ENCODE measurements around the gene IQCN.

Gene IQCN

DNA sequence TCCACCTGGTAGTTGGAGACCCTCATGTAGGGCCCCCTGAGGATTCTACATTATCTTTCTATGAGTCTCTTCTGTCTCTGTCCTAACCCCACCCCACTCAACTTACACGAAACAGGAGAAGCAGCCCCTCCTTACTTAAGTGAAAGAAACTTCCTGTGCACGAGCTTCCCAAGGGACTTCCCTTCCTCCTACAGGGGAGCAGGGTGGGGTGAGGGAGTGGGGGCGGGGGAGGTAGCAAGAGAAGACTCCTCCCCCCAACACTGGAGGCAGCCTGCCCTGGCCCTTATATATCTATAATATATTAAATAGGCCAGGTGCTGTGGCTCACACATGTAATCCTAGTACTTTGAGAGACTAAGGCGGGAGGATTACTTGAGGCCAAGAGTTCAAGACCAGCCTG lies 42.5 kb downstream of the IQCN start:
- TF ChIP-seq, protein P1, sequence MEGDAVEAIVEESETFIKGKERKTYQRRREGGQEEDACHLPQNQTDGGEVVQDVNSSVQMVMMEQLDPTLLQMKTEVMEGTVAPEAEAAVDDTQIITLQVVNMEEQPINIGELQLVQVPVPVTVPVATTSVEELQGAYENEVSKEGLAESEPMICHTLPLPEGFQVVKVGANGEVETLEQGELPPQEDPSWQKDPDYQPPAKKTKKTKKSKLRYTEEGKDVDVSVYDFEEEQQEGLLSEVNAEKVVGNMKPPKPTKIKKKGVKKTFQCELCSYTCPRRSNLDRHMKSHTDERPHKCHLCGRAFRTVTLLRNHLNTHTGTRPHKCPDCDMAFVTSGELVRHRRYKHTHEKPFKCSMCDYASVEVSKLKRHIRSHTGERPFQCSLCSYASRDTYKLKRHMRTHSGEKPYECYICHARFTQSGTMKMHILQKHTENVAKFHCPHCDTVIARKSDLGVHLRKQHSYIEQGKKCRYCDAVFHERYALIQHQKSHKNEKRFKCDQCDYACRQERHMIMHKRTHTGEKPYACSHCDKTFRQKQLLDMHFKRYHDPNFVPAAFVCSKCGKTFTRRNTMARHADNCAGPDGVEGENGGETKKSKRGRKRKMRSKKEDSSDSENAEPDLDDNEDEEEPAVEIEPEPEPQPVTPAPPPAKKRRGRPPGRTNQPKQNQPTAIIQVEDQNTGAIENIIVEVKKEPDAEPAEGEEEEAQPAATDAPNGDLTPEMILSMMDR (IDR thresholded peaks at IDR 0.05; ENCODE audit: low read depth, low read length, missing control alignments), result no peak
- in situ Hi-C loops (cut with HindIII; ENCODE audit: low sequenced_read_pairs), result loop anchor here (5.0 kb wide), 1 partner anchor 69 kb away; no protein-coding TSS in a partner anchor
- H3K4me3 ChIP-seq (ENCODE audit: low read depth, low read length), result no peak overlapping the region
- DNase-seq (ENCODE audit: low read depth), result no peak

DNA sequence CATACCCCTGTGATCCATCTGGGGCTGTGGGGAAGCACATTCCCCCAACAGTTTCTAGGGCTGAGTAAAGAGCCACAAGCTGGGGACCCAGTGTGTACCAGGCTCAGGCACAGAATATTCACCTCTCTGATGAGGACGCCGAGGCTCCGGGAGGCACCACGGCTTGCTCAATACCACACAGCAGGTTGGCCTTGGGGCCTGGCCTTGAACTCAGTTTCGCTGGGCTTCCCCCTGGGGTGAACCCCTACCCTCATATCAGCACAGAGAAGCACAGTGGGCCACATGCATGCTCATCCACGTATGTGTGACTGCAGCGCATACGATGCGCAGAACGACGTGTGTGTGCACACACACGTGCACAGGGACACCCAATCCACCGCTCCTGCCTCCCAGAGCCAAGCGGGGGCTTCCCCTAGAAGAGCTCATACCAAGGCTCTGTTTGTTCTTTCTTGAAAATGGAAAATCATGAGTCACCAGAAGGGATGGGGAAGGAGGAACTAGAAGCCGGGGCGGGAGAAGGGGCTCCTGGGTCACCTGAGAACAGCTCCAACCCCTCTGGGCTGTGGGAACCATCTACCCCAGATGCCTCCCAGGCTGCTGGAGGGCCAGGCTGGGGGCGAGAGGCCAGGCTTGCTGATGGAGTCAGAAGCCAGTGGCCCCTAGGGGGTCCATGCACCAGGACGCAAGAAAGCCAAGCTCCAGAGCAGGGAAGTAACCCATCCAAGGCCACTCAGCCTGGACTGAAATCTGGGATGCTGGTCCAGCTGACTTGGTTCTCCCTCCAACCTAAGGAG lies 43.1 kb downstream of the IQCN start:
- in situ Hi-C loops (cut with HindIII; ENCODE audit: low sequenced_read_pairs), result loop anchor here (5.0 kb wide), 1 partner anchor 69 kb away; no protein-coding TSS in a partner anchor
- no peak overlapping the region for H3K4me3 ChIP-seq (ENCODE audit: low read depth, low read length)
- TF ChIP-seq, protein P1 (IDR thresholded peaks at IDR 0.05; ENCODE audit: low read depth, low read length, missing control alignments), result no peak
- no peak for DNase-seq (ENCODE audit: low read depth)

DNA sequence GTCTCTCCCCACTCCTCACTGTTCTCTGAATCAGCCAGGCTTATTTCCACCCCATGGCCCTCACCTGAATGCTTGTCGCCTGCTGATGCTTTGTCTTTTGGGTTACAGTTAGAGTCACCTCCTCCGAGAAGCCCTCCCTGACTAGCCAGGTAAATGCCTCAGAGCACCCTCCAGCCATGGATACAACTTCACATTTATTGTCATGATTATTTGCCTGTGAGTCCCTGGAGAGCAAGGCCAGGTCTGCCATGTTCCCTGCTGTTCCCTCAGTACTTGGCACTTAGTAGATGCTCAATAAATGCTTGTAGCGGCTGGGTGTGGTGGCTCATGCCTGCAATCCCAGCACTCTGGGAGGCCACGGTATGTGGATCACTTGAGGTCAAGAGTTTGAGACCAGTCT lies 44.3 kb downstream of the IQCN start:
- in situ Hi-C loops (cut with HindIII; ENCODE audit: low sequenced_read_pairs), result loop anchor here (5.0 kb wide), 1 partner anchor 68 kb away; no protein-coding TSS in a partner anchor
- no peak overlapping the region for H3K4me3 ChIP-seq (ENCODE audit: low read depth, low read length)
- TF ChIP-seq, protein P1 (IDR thresholded peaks at IDR 0.05; ENCODE audit: low read depth, low read length, missing control alignments), result no peak
- no peak for DNase-seq (ENCODE audit: low read depth)

DNA sequence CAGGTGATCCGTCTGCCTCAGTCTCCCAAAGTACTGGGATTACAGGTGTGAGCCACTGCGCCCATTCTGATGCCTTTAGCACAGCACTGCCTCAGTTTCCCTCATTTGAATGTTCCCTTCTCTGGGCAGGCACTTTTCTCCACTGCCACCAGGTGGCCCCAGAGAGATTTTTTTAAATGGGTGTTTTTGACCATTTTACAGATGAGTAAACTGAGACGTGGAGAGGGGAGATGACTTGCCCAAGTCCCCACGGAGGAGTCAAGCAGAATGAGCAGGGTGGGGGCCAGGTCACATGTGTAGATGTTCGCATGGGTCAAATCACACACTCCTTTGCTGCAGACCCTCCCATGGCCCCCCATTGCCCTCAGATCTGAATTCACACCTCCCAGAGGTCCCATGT lies 44.8 kb downstream of the IQCN start:
- in situ Hi-C loops (cut with HindIII; ENCODE audit: low sequenced_read_pairs), result no loop called here
- H3K4me3 ChIP-seq (ENCODE audit: low read depth, low read length), result no peak overlapping the region
- TF ChIP-seq, protein P1 (IDR thresholded peaks at IDR 0.05; ENCODE audit: low read depth, low read length, missing control alignments), result peak; percentile 39
- no peak for DNase-seq (ENCODE audit: low read depth)

DNA sequence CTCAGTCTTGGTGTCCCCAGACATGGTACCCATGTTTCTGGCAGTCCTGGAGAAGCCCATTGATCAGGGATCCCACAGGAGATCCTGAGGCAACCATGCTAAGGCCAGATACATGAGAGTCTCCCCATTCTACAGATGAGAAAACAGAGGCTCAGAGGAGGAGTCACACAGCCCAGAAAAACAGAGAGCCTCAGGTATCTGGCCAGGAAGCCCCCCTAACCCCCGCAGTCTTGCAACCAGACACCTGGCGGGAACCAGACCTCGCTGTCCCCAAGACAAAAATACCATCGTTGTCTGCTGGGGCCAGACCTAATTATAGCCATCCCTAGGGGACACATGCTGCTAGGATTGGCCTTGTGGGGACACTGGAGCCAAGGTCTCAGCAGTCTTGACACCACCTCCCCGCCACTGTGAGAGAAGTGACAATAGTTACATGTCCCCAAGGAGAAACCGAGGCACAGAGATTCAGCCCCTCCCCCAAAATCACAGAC lies 46.4 kb downstream of the IQCN start:
- no peak overlapping the region for H3K4me3 ChIP-seq (ENCODE audit: low read depth, low read length)
- DNase-seq (ENCODE audit: low read depth), result no peak
- in situ Hi-C loops (cut with HindIII; ENCODE audit: low sequenced_read_pairs), result no loop called here
- TF ChIP-seq, protein P1 (IDR thresholded peaks at IDR 0.05; ENCODE audit: low read depth, low read length, missing control alignments), result no peak

DNA sequence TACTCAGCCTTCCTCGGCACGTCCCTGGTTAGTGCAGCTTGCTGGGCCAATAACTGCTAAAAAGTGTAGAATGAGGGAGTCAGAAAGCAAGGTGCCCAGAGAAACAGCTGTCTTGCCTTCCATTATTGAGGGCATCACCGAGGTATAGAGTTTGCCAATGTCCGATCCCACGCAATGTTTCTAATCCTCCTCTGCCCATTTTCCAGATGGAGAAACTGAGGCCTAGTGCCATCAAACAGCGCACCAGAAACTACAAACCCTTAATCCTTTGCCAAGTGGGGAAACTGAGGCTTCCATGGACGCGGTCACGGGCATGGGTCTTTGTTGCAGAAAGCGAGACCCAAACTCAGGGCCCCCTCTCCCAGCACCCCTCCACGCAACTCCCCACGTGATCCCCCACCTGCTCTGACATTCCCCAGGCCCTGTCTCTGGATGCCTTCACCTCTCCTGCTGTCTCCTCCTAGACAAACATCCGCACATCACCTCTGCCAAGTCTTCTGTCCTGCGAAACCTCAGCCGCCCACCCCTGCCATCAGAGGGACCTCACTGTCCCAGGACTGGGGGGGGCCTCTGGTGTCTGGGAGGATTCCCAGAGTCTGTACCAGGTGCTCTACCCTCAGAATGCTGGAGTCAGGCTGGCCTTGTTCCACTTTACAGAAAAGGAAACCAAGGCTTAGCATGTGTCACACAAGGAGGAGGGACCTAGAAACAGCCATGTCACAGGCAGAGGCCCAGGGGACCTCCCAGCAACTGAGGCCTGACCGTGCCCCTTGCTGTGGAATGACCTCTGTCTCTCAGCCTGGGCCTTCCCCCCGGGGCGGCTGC lies 47.1 kb downstream of the IQCN start:
- TF ChIP-seq, protein P1 (IDR thresholded peaks at IDR 0.05; ENCODE audit: low read depth, low read length, missing control alignments), result no peak
- DNase-seq (ENCODE audit: low read depth), result no peak
- no peak overlapping the region for H3K4me3 ChIP-seq (ENCODE audit: low read depth, low read length)

More for the DNA sequence above, 47.1 kb downstream of the IQCN start:
- in situ Hi-C loops (cut with HindIII; ENCODE audit: low sequenced_read_pairs), result no loop called here

All from astrocyte of the cerebellum (primary cell).